Gastrocnemius medialis (tissue), 4 donors: ENCODE results near the gene AIG1.

Experiments
- CTCF ChIP-seq, 5 experiments: fragments of 450-650 bp in 3 of 5; fragments of 200-600 bp in 2 of 5; sonication (generic) in 2 of 5; IDR thresholded peaks in 4 of 5; conservative IDR thresholded peaks in 1 of 5; 1 replicate in 4 of 5; 2 replicates in 1 of 5; pipeline ENCODE4 v1.5.1; 2016 to 2019; ENCODE audit warnings: antibody characterized with exemption in 5 of 5, mild to moderate bottlenecking in 3 of 5, moderate library complexity in 3 of 5
- POLR2A ChIP-seq, 2 donors: fragments of 450-650 bp; IDR thresholded peaks; one replicate each; pipeline ENCODE4 v1.6.1; 2017; ENCODE audit warnings: antibody characterized with exemption in 2 of 2, mild to moderate bottlenecking in 2 of 2, moderate library complexity in 2 of 2

DNA sequence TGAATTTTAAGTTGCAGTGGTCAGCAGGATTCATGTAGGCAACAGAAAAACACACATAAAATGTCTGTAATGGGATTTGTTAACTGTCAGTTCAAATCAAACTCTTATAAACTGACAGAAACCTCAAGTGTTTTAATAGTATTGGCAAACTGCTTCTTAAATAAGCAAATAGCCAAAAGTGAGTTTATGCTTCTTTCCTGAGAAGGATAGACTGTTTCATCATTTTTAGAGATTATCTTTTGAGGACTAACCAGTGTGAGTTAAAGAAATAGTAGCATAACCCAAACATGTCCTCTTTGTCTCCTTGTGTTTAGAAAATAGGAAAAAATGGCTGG, 68.0 kb downstream of the AIG1 start:
- TF ChIP-seq CTCF (IDR thresholded peaks at IDR 0.05 in 4 of 5, conservative IDR thresholded peaks at IDR 0.05 in 1 of 5) = no peak
- TF ChIP-seq POLR2A (IDR thresholded peaks at IDR 0.05) = no peak
